ENCODE data around the gene KRTAP3-3. TPM values are rescaled to one million over a fixed set of nuclear protein-coding genes. Genes with fewer than 3 reads are reported as not detected.

Gene KRTAP3-3
- total RNA-seq, 4 donors from 2014 or later = not detected

DNA sequence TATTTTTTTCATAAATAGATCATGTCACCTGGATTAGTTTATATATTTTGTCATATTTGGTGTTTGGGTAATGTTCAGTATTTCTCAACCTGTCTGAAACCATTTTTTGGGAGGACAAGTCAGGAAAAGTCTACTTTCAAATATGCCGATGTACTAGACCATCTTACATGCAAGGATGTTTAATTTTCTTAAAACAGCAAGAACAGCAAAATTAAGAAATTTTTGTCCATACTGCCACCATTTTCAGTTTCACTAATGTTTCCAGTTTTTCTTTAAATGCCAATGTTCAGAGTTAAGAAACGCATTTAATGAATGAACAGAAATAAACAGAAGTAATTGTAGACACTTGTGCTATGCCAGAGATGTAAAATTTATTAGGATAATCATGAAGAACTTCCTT lies 880 bp downstream of the KRTAP3-3 start:
- no peaks in the 10 kb centered on the region for H3K36me3 ChIP-seq
- H3K27me3 ChIP-seq = peaks cover 0 to 19% (median 0%) of the 10 kb centered on the region in 3 donors
- no peak for ATAC-seq
- no peaks in the 10 kb centered on the region for H3K9me3 ChIP-seq
- H3K4me3 ChIP-seq = no peak overlapping the region
- in situ Hi-C loops (cut with MboI; ENCODE audit: low sequenced_read_pairs in 4 of 4) (no loop called here), intact Hi-C loops (cut with DNase I; ENCODE audit: low total_unique reads) (no loop called here)
- no peak overlapping the region for H3K27ac ChIP-seq
- DNase-seq = no peak
- H3K4me1 ChIP-seq = no peaks in the 10 kb centered on the region
- TF ChIP-seq, protein P1, sequence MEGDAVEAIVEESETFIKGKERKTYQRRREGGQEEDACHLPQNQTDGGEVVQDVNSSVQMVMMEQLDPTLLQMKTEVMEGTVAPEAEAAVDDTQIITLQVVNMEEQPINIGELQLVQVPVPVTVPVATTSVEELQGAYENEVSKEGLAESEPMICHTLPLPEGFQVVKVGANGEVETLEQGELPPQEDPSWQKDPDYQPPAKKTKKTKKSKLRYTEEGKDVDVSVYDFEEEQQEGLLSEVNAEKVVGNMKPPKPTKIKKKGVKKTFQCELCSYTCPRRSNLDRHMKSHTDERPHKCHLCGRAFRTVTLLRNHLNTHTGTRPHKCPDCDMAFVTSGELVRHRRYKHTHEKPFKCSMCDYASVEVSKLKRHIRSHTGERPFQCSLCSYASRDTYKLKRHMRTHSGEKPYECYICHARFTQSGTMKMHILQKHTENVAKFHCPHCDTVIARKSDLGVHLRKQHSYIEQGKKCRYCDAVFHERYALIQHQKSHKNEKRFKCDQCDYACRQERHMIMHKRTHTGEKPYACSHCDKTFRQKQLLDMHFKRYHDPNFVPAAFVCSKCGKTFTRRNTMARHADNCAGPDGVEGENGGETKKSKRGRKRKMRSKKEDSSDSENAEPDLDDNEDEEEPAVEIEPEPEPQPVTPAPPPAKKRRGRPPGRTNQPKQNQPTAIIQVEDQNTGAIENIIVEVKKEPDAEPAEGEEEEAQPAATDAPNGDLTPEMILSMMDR (IDR thresholded peaks at IDR 0.05 in 4 of 5, conservative IDR thresholded peaks at IDR 0.05 in 1 of 5) = no peak
- TF ChIP-seq POLR2A (IDR thresholded peaks at IDR 0.05) = no peak

DNA sequence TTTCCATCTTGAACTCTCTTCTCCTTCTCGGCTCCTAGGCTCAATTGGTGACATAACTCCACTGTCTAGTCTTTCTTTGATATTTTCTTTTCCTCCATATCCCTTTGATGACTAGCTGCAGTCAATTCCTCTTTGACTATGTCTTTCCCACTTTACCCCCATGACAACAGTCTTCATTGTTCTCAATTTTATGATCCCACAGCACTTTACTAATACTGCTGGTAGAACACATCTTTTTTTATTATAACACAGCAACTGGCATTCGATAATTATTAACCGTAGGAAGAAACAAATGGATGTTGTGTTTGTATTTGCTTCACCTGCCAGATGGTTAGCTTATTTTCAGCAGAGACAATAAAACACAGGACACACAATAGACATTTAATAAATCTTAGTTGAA lies 1.3 kb downstream of the KRTAP3-3 start:
- Histone ChIP-seq H3K4me1 (no peaks in the 10 kb centered on the region), H3K4me3 (no peak overlapping the region), H3K27ac (no peak overlapping the region), H3K27me3 (peaks cover 0 to 18% (median 0%) of the 10 kb centered on the region in 3 donors), H3K9me3 (no peaks in the 10 kb centered on the region), H3K36me3 (no peaks in the 10 kb centered on the region)
- DNase-seq (no peak), ATAC-seq (no peak)
- intact Hi-C loops (cut with DNase I; ENCODE audit: low total_unique reads) (no loop called here), in situ Hi-C loops (cut with MboI; ENCODE audit: low sequenced_read_pairs in 4 of 4) (no loop called here)
- TF ChIP-seq, protein P1 (IDR thresholded peaks at IDR 0.05 in 4 of 5, conservative IDR thresholded peaks at IDR 0.05 in 1 of 5) = no peak
- TF ChIP-seq POLR2A (IDR thresholded peaks at IDR 0.05) = no peak

DNA sequence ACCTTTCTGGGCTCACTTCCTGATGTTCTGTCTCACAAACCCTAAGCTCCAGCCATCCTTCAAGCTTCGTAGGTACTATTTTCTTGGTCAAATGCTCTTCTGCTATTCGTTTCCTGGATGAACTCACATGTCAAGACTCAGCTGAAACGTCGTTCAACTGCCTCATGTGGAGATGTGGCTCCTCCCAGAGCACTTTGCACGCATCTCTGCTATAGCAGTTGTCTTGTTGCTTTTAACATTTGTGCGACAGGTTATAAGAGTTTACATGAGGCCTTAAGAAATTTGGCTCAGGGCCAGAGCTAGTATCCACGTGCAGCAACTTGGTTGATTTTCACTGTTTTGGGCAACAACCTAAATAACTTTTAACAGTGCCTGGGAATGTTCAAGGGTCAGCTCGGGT lies 7.0 kb downstream of the KRTAP3-3 start:
- H3K4me1 ChIP-seq = no peaks in the 10 kb centered on the region
- no peaks in the 10 kb centered on the region for H3K27me3 ChIP-seq
- no peak overlapping the region for H3K4me3 ChIP-seq
- intact Hi-C loops (cut with DNase I; ENCODE audit: low total_unique reads) = no loop called here
- no peak for ATAC-seq
- in situ Hi-C loops (cut with MboI; ENCODE audit: low sequenced_read_pairs in 4 of 4) = no loop called here
- H3K27ac ChIP-seq = no peak overlapping the region
- H3K9me3 ChIP-seq = no peaks in the 10 kb centered on the region
- no peak for DNase-seq
- no peaks in the 10 kb centered on the region for H3K36me3 ChIP-seq
- TF ChIP-seq, protein P1 (IDR thresholded peaks at IDR 0.05 in 4 of 5, conservative IDR thresholded peaks at IDR 0.05 in 1 of 5) = no peak
- no peak for TF ChIP-seq POLR2A (IDR thresholded peaks at IDR 0.05)

DNA sequence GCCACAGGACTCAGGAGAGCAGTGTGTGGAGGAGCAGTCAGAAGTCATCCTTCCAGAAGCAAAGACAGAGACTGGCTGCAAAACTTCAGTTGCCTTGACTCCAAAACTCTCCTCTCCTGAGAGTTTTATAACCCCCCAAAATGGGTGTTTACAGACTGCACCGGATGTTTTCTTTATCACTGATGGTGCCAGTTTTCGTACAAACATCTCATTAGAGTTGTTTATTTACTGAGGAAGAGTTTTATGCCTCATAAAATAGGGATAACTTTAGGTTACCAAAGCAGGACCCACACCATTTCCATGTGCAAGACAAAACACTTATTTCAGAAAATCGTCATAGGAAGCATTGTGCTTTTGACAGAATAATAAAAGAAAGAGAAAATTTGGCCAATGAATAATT lies 9.7 kb downstream of the KRTAP3-3 start, which contains the start of gene KRT40:
Gene KRT40, minus strand, starts transcription at position 101 of the 400 bp plus-strand sequence. Its CDS starts 53 bp downstream, at position 48.
- no peak for DNase-seq
- H3K4me1 ChIP-seq = peaks cover 0 to 5% of the 10 kb centered on the region in 2 donors
- intact Hi-C loops (cut with DNase I; ENCODE audit: low total_unique reads) (no loop called here), in situ Hi-C loops (cut with MboI; ENCODE audit: low sequenced_read_pairs in 4 of 4) (no loop called here)
- no peaks in the 10 kb centered on the region for H3K9me3 ChIP-seq
- ATAC-seq = no peak
- H3K4me3 ChIP-seq = no peak within 1 kb of the TSS
- no peaks in the 10 kb centered on the region for H3K27me3 ChIP-seq
- H3K36me3 ChIP-seq = no peaks in the 10 kb centered on the region
- no peak for TF ChIP-seq POLR2A (IDR thresholded peaks at IDR 0.05)
- TF ChIP-seq, protein P1 (IDR thresholded peaks at IDR 0.05 in 4 of 5, conservative IDR thresholded peaks at IDR 0.05 in 1 of 5) = no peak
- H3K27ac ChIP-seq = no peak within 1 kb of the TSS

DNA sequence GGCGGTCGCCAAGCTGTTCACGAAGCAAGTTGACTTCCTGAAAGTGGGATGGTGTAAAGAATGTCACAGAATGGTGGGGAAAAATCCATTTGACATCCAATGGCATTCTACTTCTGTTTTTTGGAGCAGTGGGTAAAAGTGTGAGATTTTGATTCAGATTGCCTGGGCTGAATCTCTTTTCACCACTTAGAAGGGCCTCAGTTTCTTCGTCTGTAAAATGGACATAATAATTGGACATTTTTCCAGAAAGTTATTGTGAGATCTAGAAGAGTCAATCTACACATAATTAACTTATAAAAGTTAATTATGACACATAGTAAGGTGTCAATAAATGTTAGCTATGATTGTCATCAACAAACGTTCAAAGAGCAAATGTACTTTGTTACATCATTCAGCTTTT lies 12.8 kb downstream of the KRTAP3-3 start:
- intact Hi-C loops (cut with DNase I; ENCODE audit: low total_unique reads) = loop anchor here (2.0 kb wide), 2 partner anchors 28 to 70 kb away; no protein-coding TSS in a partner anchor
- H3K36me3 ChIP-seq = no peaks in the 10 kb centered on the region
- ATAC-seq = no peak
- no peaks in the 10 kb centered on the region for H3K27me3 ChIP-seq
- in situ Hi-C loops (cut with MboI; ENCODE audit: low sequenced_read_pairs in 4 of 4) = no loop called here
- no peak for DNase-seq
- H3K4me3 ChIP-seq = no peak overlapping the region
- no peaks in the 10 kb centered on the region for H3K9me3 ChIP-seq
- peak overlapping the region in 1 of 4 donors; percentile 58 for H3K27ac ChIP-seq
- H3K4me1 ChIP-seq = peaks cover 0 to 5% of the 10 kb centered on the region in 2 donors
- TF ChIP-seq POLR2A (IDR thresholded peaks at IDR 0.05) = no peak
- TF ChIP-seq, protein P1 (IDR thresholded peaks at IDR 0.05 in 4 of 5, conservative IDR thresholded peaks at IDR 0.05 in 1 of 5) = no peak

Measured in gastrocnemius medialis (tissue), 4 donors.